Tibial artery (tissue), 4 donors: Measurements from ENCODE around the gene SEC16B.

Source experiments
- DNase-seq, 2 donors: peaks; one replicate each; pipeline ENCODE4 v3.0.0-alpha.2; 2019
- H3K27ac ChIP-seq, 2 donors: fragments of 200-600 bp; sonication (generic) in 1 of 2; 1 replicate in 1 of 2; 2 replicates in 1 of 2; pipeline ENCODE4 v1.5.1; 2018 to 2019; ENCODE audit warnings: mild to moderate bottlenecking in 1 of 2
- H3K27me3 ChIP-seq, 2 donors: fragments of 200-600 bp; sonication (generic) in 1 of 2; one replicate each; pipeline versions ENCODE4 v1.5.1 to v1.6.0; 2016 to 2019
- H3K36me3 ChIP-seq, 3 donors: fragments of 200-600 bp; sonication (generic) in 2 of 3; one replicate each; pipeline ENCODE4 v1.5.1; 2016 to 2019; ENCODE audit warnings: mild to moderate bottlenecking in 2 of 3
- H3K4me1 ChIP-seq, 4 donors: fragments of 200-600 bp; sonication (generic) in 2 of 4; 1 replicate in 3 of 4; 2 replicates in 1 of 4; pipeline ENCODE4 v1.5.1; 2016 to 2019
- H3K4me3 ChIP-seq, 2 donors: fragments of 200-600 bp; sonication (generic) in 1 of 2; 1 replicate in 1 of 2; 2 replicates in 1 of 2; pipeline ENCODE4 v1.5.1; 2018 to 2019; ENCODE audit warnings: mild to moderate bottlenecking in 2 of 2
- H3K9me3 ChIP-seq, 3 donors: fragments of 200-600 bp; sonication (generic) in 1 of 3; one replicate each; pipeline ENCODE4 v1.5.1; 2016 to 2019
- CTCF ChIP-seq, 2 experiments: fragments of 200-600 bp in 1 of 2; fragments of 450-650 bp in 1 of 2; IDR thresholded peaks; one replicate each; pipeline ENCODE4 v1.5.1; 2017 to 2019; ENCODE audit warnings: antibody characterized with exemption in 2 of 2, mild to moderate bottlenecking in 1 of 2, moderate library complexity in 1 of 2
- intact Hi-C: fragments of 100-400 bp; cut with DNase I; formaldehyde crosslinking; loops from one replicate; pipeline ENCODE4 v1.15.0; 2023; ENCODE audit warnings: low total_unique reads

The SEC16B gene

GRCh38 chr1:177927021-177927596 is 42.7 kb downstream of the SEC16B start:
- DNase-seq: no peak
- no peaks in the 10 kb centered on the region for H3K9me3 ChIP-seq
- no peak overlapping the region for H3K4me3 ChIP-seq
- H3K27me3 ChIP-seq: no peaks in the 10 kb centered on the region
- TF ChIP-seq CTCF (IDR thresholded peaks at IDR 0.05): no peak
- intact Hi-C loops: no loop called here
- H3K4me1 ChIP-seq: peaks cover 0 to 12% (median 0%) of the 10 kb centered on the region in 4 donors
- peaks cover 3 to 28% (median 21%) of the 10 kb centered on the region in 3 donors for H3K36me3 ChIP-seq
- H3K27ac ChIP-seq: peak overlapping the region in 1 of 2 donors; percentile 17

- intact Hi-C loops: no loop called here
- peaks cover 0 to 12% (median 0%) of the 10 kb centered on the region in 4 donors for H3K4me1 ChIP-seq
- peaks cover 3 to 22% (median 15%) of the 10 kb centered on the region in 3 donors for H3K36me3 ChIP-seq
- H3K9me3 ChIP-seq: no peaks in the 10 kb centered on the region
- H3K4me3 ChIP-seq: no peak overlapping the region
- TF ChIP-seq CTCF (IDR thresholded peaks at IDR 0.05): no peak
- DNase-seq: no peak
- H3K27ac ChIP-seq: peak overlapping the region in 1 of 2 donors; percentile 17
- no peaks in the 10 kb centered on the region for H3K27me3 ChIP-seq
Observed at GRCh38 chr1:177926201-177926600, 43.7 kb downstream of the SEC16B start.

- Histone ChIP-seq H3K4me3 (no peak overlapping the region), H3K4me1 (peaks cover 0 to 12% (median 0%) of the 10 kb centered on the region in 4 donors), H3K36me3 (peaks cover 3 to 15% (median 12%) of the 10 kb centered on the region in 3 donors), H3K9me3 (no peaks in the 10 kb centered on the region), H3K27me3 (no peaks in the 10 kb centered on the region), H3K27ac (no peak overlapping the region)
- no peak for DNase-seq
- no peak for TF ChIP-seq CTCF (IDR thresholded peaks at IDR 0.05)
- intact Hi-C loops: no loop called here
Observed at GRCh38 chr1:177925006-177925405, 44.9 kb downstream of the SEC16B start.

GRCh38 chr1:177923441-177923840 is 46.4 kb downstream of the SEC16B start:
- no peak for TF ChIP-seq CTCF (IDR thresholded peaks at IDR 0.05)
- Histone ChIP-seq H3K27me3 (no peaks in the 10 kb centered on the region), H3K4me3 (no peak overlapping the region), H3K4me1 (peaks cover 0 to 12% (median 0%) of the 10 kb centered on the region in 4 donors), H3K27ac (no peak overlapping the region), H3K36me3 (no peaks in the 10 kb centered on the region), H3K9me3 (no peaks in the 10 kb centered on the region)
- no peak for DNase-seq
- intact Hi-C loops: no loop called here

GRCh38 chr1:177922209-177922608 is 47.6 kb downstream of the SEC16B start:
- Histone ChIP-seq H3K27me3 (no peaks in the 10 kb centered on the region), H3K4me1 (peaks cover 0 to 6% (median 0%) of the 10 kb centered on the region in 4 donors), H3K9me3 (no peaks in the 10 kb centered on the region), H3K36me3 (no peaks in the 10 kb centered on the region), H3K27ac (no peak overlapping the region), H3K4me3 (no peak overlapping the region)
- TF ChIP-seq CTCF (IDR thresholded peaks at IDR 0.05): no peak
- DNase-seq: no peak
- intact Hi-C loops: no loop called here
